Caco-2 (cell line): Measurements from ENCODE around the gene NT5DC4. TPM values are rescaled to one million over a fixed set of nuclear protein-coding genes. Genes with fewer than 3 reads are reported as not detected.
A peak's percentile ranks its signal among the peaks of the same experiment; 100 is the strongest.

ENCODE experiments used
- BruUV-seq: library from RNA; stranded (reverse); fragments of 400-500 nt; replicated peaks from 2 replicates; lab custom pipeline; 2021; lab: Mats Ljungman, UMichigan
- CTCF ChIA-PET: fragments of 300-600 bp; sonication (Branson Sonifier 250); formaldehyde crosslinking; loops from one replicate; lab custom pipeline; 2022; ENCODE audit warnings: antibody characterized with exemption; lab: Charles Lee
- POLR2A ChIA-PET: fragments of 300-600 bp; sonication (Branson Sonifier 250); formaldehyde crosslinking; loops from one replicate; lab custom pipeline; 2022; ENCODE audit warnings: antibody characterized with exemption; lab: Charles Lee
- DNase-seq, 2 experiments: peaks; one replicate each; pipeline versions ENCODE4 v3.0.0 to v3.0.0-alpha.2; 2020 to 2022
- H3K27me3 ChIP-seq: replicated peaks from 2 replicates; pipeline ENCODE4 v1.6.0; 2011; ENCODE audit warnings: low read length; ENCODE audit not compliant: control insufficient read depth, insufficient read depth
- H3K36me3 ChIP-seq: 2 replicates; pipeline ENCODE4 v1.5.1; 2011; ENCODE audit warnings: low read length; ENCODE audit not compliant: control insufficient read depth, insufficient read depth
- H3K4me1 ChIP-seq: fragments of 250-450 bp; sonication (Bioruptor Pico); 2 replicates; pipeline ENCODE4 v1.5.1; 2020; ENCODE audit warnings: mild to moderate bottlenecking
- H3K4me3 ChIP-seq: 2 replicates; pipeline ENCODE4 v1.5.1; 2011; ENCODE audit warnings: low read depth, mild to moderate bottlenecking, control low read depth, low read length
- H3K9me3 ChIP-seq: fragments of 250-450 bp; sonication (Bioruptor Pico); 2 replicates; pipeline ENCODE4 v1.5.1; 2020; ENCODE audit warnings: mild to moderate bottlenecking, moderate library complexity
- H3K27ac Mint-ChIP-seq: one replicate; pipeline ENCODE4 v1.8.0; 2022; ENCODE audit warnings: mixed read lengths; ENCODE audit not compliant: unreplicated experiment
- H3K27me3 Mint-ChIP-seq: one replicate; pipeline ENCODE4 v1.8.0; 2022; ENCODE audit warnings: mixed read lengths; ENCODE audit not compliant: insufficient read depth, unreplicated experiment
- H3K36me3 Mint-ChIP-seq: one replicate; pipeline ENCODE4 v1.8.0; 2022; ENCODE audit warnings: mild to moderate bottlenecking, mixed read lengths; ENCODE audit not compliant: insufficient read depth, unreplicated experiment
- H3K4me1 Mint-ChIP-seq: one replicate; pipeline ENCODE4 v1.8.0; 2022; ENCODE audit warnings: low read depth, mixed read lengths; ENCODE audit not compliant: unreplicated experiment
- H3K4me3 Mint-ChIP-seq: one replicate; pipeline ENCODE4 v1.8.0; 2022; ENCODE audit warnings: mild to moderate bottlenecking, moderate library complexity, mixed read lengths; ENCODE audit not compliant: unreplicated experiment
- H3K9me3 Mint-ChIP-seq: one replicate; pipeline ENCODE4 v1.8.0; 2022; ENCODE audit warnings: mixed read lengths; ENCODE audit not compliant: unreplicated experiment
- CTCF ChIP-seq, 2 experiments: fragments of 200-600 bp in 1 of 2; IDR thresholded peaks; 1 replicate in 1 of 2; 2 replicates in 1 of 2; pipeline versions ENCODE4 v1.5.1 to v1.8.0; 2011 to 2022; ENCODE audit warnings: antibody characterized with exemption in 1 of 2, control low read depth in 1 of 2, inconsistent platforms in 1 of 2, low read depth in 1 of 2, low read length in 1 of 2, mild to moderate bottlenecking in 1 of 2, moderate library complexity in 1 of 2; ENCODE audit not compliant: insufficient read depth in 1 of 2, severe bottlenecking in 1 of 2, unreplicated experiment in 1 of 2
- intact Hi-C: fragments of 100-400 bp; cut with micrococcal nuclease; formaldehyde crosslinking; loops from one replicate; pipeline ENCODE4 v1.10.0; 2022; ENCODE audit not compliant: unreplicated experiment
- total RNA-seq: library from RNA; stranded (reverse); gene quantifications from 2 replicates; pipeline ENCODE4 v1.2.3, GENCODE V29; 2022

The NT5DC4 gene
- total RNA-seq, 1 experiment from 2014 or later, result 4.0 TPM

DNA sequence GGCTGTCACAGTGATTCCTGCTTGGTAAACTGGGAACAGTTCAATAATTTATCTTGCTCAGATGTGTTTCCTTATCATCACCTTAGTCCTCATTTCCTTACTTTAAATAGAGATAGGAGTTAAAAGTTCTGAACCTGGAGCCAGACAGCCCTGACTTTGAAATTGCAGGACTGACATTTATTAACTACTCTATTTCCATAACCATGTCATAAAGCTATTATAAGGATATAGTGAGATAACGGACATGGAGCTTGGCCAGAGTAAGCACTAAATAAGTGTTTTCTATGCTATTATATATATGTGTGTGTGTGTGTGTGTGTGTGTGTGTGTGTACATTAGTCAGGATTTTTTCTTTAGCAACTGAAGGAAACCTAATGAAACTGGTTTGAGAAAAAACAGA, 13.1 kb downstream of the NT5DC4 start:
- Mint-ChIP-seq H3K27ac (no peak overlapping the region), H3K4me1 (peaks cover 5% of the 10 kb centered on the region), H3K27me3 (no peaks in the 10 kb centered on the region), H3K4me3 (no peak overlapping the region), H3K9me3 (no peaks in the 10 kb centered on the region), H3K36me3 (peaks cover 4% of the 10 kb centered on the region)
- intact Hi-C loops, result no loop called here
- ChIA-PET CTCF (no interaction called here), POLR2A (no interaction called here)
- no peak for DNase-seq
- Histone ChIP-seq H3K9me3 (no peaks in the 10 kb centered on the region), H3K4me3 (no peak overlapping the region), H3K27me3 (no peaks in the 10 kb centered on the region), H3K36me3 (no peaks in the 10 kb centered on the region), H3K4me1 (peaks cover 13% of the 10 kb centered on the region)
- TF ChIP-seq CTCF (IDR thresholded peaks at IDR 0.05; ENCODE audit: insufficient read depth in 1 of 2, low read depth in 1 of 2, low read length in 1 of 2, severe bottlenecking in 1 of 2, unreplicated experiment in 1 of 2), result no peak
- no TSS peak for BruUV-seq

DNA sequence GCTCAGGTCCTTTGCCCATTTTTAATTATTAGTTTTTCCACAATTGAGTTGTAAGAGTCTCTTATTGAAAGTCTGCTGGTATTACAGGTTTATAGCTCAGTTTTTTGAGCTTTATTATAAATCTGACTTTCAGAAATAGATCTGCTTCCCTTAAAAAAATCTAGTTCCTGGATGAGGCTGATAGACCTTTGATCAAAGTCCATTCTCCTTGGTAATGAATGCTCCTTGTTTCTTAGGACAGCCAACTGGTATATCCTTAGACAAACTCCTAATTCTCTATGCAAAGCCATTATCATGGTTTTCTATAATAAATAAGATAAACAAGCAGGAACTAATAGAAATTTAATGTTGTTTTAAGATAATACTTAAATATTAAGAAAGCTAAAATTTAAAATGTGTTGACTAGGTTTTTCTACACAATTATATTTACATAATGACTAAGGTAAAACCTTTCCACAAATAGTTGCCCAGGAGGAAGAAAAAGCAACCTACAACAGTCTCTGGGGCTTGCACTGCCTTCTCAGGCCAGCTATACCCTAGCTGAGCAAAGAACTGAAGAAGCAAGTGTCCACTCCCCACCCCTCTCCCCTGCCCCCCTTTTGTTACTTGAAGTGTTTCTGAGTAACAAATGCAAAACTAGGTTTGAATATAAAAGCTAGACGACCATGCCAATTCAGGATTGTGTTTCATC, 16.9 kb downstream of the NT5DC4 start:
- Mint-ChIP-seq H3K9me3 (no peaks in the 10 kb centered on the region), H3K27ac (no peak overlapping the region), H3K36me3 (peaks cover 30% of the 10 kb centered on the region), H3K27me3 (no peaks in the 10 kb centered on the region), H3K4me1 (peaks cover 5% of the 10 kb centered on the region), H3K4me3 (no peak overlapping the region)
- CTCF ChIA-PET, result interaction anchor here (0.6 to 1.2 kb wide), 2 partner anchors 12 to 155 kb away, joined by 3 to 6 read pairs; no protein-coding TSS in a partner anchor
- BruUV-seq, result TSS peak; percentile 21
- TF ChIP-seq CTCF (IDR thresholded peaks at IDR 0.05; ENCODE audit: insufficient read depth in 1 of 2, low read depth in 1 of 2, low read length in 1 of 2, severe bottlenecking in 1 of 2, unreplicated experiment in 1 of 2), result no peak
- intact Hi-C loops, result no loop called here
- DNase-seq, result no peak
- peaks cover 4% of the 10 kb centered on the region for H3K36me3 ChIP-seq
- no peaks in the 10 kb centered on the region for H3K27me3 ChIP-seq
- POLR2A ChIA-PET, result no interaction called here
- peaks cover 13% of the 10 kb centered on the region for H3K4me1 ChIP-seq
- no peak overlapping the region for H3K4me3 ChIP-seq
- H3K9me3 ChIP-seq, result no peaks in the 10 kb centered on the region

DNA sequence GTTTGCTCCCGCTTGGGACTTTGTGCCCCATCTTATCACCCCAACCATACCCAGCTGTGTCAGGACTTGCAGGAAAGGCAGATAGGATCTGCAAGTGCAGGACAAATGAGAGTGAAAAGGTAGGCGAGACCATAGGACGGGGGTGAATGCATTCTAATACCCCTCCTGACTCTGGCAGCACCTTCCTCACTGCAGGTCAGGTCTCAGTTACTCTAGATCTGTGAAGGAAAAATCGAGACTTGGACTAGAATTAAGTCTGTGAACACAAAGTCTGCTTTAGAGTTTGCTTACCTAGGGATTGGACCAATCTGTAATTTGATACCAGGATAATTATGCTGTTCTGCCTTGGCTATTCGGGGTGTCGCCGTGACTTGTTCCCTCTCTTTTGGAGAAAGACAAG, 19.7 kb downstream of the NT5DC4 start:
- Histone ChIP-seq H3K36me3 (peaks cover 4% of the 10 kb centered on the region), H3K9me3 (no peaks in the 10 kb centered on the region), H3K4me1 (peaks cover 13% of the 10 kb centered on the region), H3K4me3 (no peak overlapping the region), H3K27me3 (no peaks in the 10 kb centered on the region)
- H3K4me1 Mint-ChIP-seq, result no peaks in the 10 kb centered on the region
- intact Hi-C loops, result no loop called here
- no peak for TF ChIP-seq CTCF (IDR thresholded peaks at IDR 0.05; ENCODE audit: insufficient read depth in 1 of 2, low read depth in 1 of 2, low read length in 1 of 2, severe bottlenecking in 1 of 2, unreplicated experiment in 1 of 2)
- BruUV-seq, result no TSS peak
- H3K36me3 Mint-ChIP-seq, result peaks cover 38% of the 10 kb centered on the region
- DNase-seq, result no peak
- H3K27me3 Mint-ChIP-seq, result no peaks in the 10 kb centered on the region
- no peaks in the 10 kb centered on the region for H3K9me3 Mint-ChIP-seq
- CTCF ChIA-PET, result interaction anchor here (1.3 kb wide), 1 partner anchor 201 kb away, joined by 4 read pairs; no protein-coding TSS in a partner anchor
- POLR2A ChIA-PET, result no interaction called here
- H3K4me3 Mint-ChIP-seq, result no peak overlapping the region
- H3K27ac Mint-ChIP-seq, result no peak overlapping the region
